SKM-1 (cell line): ENCODE measurements around the gene STARD8.
"Not testable (repeated sequence)": the region's sequence is repeated elsewhere in the genome, so short reads cannot be mapped to it uniquely, and the experiment has no call there.

ENCODE experiments used
- DNase-seq: peaks from one replicate; lab custom pipeline; 2025; ENCODE audit not compliant: unreplicated experiment; lab: John Stamatoyannopoulos, UW

The STARD8 gene, protein sequence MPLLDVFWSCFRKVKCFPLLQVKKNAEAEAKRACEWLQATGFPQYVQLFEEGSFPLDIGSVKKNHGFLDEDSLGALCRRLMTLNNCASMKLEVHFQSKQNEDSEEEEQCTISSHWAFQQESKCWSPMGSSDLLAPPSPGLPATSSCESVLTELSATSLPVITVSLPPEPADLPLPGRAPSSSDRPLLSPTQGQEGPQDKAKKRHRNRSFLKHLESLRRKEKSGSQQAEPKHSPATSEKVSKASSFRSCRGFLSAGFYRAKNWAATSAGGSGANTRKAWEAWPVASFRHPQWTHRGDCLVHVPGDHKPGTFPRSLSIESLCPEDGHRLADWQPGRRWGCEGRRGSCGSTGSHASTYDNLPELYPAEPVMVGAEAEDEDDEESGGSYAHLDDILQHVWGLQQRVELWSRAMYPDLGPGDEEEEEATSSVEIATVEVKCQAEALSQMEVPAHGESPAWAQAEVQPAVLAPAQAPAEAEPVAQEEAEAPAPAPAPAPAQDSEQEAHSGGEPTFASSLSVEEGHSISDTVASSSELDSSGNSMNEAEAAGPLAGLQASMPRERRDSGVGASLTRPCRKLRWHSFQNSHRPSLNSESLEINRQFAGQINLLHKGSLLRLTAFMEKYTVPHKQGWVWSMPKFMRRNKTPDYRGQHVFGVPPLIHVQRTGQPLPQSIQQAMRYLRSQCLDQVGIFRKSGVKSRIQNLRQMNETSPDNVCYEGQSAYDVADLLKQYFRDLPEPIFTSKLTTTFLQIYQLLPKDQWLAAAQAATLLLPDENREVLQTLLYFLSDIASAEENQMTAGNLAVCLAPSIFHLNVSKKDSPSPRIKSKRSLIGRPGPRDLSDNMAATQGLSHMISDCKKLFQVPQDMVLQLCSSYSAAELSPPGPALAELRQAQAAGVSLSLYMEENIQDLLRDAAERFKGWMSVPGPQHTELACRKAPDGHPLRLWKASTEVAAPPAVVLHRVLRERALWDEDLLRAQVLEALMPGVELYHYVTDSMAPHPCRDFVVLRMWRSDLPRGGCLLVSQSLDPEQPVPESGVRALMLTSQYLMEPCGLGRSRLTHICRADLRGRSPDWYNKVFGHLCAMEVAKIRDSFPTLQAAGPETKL

DNA sequence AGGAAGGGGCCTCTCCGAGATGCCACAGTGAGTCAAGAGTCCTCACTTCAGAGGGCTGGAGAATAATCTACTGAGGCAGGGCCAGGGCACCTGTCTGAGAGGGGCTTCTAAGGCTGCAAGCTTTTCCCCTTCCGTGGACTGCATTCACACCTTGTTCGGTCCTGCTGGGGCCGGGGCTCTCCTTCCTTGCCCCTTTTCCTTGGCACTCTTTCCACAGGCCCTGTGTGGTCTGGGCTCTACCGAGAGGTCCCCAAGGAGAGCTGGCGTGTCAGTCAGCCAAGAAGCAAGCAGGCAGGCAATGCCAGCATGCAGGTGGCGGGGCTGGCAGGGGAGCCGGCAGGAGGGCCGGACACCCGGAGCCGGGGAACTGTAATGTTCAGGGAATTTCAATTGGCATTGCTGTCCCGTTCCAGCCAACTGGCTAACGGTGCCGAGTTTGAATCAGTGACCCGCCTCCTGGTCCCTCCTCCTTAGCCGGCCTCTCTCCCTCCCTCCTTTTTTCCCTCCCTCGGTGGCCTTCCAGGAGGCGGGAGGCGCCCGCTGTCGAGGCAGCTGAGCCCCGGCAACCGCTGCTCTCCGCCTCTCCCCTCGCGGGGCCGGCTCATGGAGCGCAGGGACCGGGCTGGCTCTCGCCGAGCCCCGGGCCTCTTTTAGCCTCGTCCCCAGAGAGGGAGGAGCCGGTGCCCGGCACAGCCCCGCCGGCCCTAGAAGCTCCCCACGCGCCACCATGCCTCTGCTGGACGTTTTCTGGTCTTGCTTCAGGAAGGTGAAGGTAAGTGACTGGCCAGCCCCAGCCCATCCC is at the start of gene STARD8:
Gene STARD8 (plus strand): TSS at position 511 of the 802 bp plus-strand sequence. CDS start 217 bp downstream, at position 728.
- no peak for DNase-seq

DNA sequence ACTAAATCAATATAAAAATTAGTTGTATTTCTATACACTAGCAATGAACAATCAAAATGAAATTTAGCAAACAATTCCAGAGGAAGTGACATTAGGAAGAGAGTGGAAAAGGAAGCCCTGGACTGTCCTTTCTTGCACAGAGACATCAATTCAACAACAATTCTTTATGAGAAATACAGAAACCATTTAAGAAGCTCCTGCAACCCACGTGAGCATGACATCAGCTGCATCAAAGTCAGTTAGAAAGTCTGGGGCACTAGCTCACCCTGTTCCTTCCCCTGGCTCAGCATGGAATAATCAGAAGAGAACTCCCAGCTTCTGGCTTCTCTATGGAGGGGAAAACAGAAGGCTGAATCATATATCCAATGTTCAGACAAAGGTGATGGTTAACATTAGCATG is 48.6 kb upstream of the STARD8 start:
- no peak for DNase-seq

DNA sequence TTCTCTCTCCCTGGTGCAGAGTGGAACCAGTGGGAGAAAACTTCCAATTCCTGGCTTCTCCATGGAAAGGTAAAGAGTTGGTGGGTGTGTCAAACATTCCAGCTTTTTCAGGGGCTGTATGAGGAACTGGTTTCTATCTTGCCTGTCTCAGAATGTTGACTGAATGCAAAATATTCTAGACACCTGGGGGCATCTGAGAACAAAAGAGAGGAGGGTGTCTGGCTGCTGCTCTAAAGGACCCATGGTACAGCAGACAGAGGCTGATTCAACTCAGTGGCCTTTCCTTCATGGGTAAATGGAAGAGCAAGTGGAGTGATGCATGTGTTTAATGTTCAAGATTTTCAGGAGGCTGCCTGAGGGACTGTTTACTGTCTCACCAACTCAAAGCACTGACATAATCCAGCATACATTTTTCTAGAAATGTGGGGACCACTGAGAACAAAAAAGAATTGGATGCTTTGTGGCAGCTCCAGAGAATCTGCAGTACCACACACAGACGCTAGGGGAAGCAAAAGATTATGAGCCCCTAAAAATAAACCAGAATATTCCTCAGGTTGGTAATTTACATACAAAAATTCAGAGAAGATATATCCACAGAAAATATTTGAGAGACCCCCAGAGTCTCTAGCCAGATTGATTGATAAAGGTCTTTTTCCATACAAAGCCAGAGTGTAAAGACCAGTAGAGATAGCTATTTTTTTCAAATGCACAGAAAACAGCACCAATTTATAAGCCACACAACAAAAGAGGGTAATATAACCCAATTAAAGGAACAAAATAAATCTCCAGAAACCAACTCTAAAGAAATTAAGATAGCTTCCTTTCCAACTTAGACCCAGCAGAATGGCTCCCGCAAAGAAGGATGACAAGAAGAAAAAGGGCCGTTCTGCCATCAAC is 48.0 kb upstream of the STARD8 start:
- no peak for DNase-seq

DNA sequence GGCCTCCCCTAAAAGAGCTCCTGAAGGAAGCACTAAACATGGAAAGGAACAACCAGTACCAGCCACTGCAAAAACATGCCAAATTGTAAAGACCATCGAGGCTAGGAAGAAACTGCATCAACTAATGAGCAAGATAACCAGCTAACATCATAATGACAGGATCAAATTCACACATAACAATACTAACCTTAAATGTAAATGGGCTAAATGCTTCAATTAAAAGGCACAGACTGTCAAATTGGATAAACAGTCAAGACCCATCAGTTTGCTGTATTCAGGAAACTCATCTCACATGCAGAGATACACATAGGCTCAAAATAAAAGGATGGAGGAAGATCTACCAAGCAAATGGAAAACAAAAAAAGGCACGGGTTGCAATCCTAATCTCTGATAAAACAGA is 43.2 kb upstream of the STARD8 start:
- DNase-seq, result not testable (repeated sequence)

DNA sequence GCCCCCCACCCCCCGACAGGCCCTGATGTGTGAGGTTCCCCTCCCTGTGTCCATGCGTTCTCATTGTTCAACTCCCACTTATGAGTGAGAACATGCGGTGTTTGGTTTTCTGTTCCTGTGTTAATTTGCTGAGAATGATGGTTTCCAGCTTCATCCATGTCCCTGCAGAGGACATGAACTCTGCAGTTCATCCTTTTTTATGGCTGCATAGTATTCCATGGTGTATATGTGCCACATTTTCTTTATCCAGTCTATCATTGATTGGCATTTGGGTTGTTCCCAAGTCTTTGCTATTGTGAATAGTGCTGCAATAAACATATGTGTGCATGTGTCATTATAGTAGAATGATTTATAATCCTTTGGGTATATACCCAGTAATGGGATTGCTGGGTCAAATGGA is 32.7 kb upstream of the STARD8 start:
- not testable (repeated sequence) for DNase-seq

DNA sequence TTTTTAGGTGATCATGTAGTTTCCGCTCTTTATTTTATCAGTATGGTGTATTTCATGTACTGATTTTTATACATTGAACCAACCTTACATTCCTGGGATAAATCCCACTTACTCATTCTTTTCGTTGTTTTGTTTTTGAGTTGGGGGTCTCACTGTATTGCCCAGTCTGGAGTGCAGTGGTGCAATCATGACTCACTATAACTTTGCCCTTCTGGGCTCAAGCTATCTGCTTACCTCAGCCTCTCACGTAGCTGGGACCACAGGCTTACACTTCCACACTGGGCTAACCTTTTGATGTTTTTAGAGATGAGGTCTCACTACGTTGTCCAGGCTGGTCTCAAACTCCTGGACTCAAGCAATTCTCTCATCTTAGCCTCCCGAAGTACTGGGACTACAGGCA is 19.5 kb upstream of the STARD8 start:
- DNase-seq, result no peak

DNA sequence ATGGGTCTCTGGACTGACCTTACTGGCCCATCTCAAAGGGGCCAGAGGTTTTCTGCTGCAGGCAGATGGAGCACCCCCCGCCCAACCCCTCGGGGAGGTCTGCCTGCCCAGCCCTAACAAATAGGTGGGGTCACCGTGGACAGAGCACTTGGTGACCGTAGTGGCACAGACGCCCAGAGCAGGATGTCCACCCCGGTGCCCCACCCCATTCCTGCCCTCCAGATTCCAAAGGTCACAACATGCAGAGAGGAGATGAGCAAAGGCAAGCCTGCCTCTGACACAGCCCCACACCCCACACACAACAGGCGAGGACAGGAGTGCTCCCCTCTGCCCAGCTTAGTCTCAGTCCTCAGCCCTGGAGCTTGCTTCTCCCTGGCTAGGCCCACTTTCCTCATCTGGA is 17.5 kb upstream of the STARD8 start:
- DNase-seq, result not testable (repeated sequence)

DNA sequence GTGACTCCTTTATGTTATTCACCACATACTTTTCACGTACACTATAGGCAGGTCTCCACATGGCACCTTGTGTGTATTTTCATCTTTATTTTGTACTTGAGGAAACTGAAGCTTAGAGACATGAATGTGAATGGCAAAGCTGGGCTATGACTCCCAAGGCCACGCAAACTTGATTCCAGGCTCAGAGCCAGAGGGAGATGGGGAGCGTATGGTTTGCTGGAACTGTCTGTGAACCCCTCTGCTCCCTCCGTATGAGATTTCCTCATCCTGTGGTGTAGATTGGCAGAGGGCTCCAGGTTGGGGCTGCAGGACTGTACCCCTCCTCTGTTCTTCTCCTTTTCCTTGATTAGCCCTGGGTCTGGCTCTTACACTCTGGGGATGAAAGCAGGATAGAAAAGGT is 16.1 kb upstream of the STARD8 start:
- DNase-seq, result no peak

DNA sequence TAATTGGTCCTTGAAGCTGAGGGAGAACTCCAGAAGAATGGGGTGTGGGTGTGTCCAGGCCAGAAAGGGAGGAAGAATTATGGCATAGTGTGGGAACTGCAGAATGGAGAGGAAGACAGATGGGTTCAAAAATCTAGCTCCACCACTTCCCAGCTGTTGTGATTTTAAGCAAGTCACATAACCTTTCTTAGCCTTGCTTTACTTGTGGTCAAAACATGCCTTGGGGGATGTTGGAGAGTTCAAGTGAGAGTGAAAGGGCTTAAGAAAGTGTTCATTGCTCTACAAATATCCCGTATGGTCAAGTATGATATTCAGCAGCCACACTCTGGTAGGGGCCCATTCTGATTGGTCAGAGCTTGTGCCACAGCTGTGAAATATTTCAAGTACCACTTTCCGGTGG is 15.0 kb upstream of the STARD8 start:
- no peak for DNase-seq

DNA sequence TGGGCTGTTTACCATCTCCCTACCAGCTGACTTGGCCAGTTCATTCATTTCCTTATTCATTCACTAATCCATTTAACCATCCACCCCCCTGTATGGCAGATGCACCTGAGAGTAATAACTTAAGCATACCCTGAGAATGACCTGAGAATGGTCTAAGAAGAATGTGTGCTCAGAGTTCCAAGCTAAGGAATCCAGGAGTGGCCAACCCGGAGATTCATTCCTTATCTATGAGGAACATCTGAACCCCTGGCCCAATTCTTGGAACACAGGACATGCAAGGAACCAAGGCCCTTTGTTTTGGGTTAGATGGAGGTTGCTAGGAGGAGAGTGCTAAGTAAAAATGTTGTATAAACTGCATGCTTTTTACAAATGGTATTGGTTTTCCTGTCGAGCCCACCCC is 13.5 kb upstream of the STARD8 start:
- no peak for DNase-seq

DNA sequence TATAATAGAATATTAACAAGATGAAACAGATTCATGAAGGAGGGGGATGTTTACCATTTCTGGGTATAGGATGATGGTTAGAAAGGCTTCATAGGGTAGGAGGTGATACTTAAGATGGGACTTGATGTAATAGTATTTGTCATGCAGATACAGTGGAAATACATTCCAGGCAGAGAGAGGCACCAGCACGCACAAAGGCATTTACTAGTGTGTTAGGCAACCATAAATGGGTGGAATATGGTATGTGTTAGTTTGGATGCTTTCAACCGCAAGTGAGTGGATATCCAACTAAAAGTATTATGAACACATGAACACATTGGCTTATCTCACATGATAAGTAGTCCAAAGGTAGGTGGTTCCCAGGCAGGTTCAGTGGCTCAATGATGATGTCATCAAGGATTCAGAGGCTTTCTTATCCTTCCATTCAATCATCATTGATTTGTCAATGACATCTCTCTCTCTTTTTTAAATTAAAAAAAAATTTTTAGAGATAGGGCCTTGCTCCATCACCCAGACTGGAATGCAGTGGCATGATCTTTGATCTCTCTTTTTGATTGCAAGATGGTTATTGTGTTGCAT is 12.7 kb upstream of the STARD8 start:
- DNase-seq, result no peak

DNA sequence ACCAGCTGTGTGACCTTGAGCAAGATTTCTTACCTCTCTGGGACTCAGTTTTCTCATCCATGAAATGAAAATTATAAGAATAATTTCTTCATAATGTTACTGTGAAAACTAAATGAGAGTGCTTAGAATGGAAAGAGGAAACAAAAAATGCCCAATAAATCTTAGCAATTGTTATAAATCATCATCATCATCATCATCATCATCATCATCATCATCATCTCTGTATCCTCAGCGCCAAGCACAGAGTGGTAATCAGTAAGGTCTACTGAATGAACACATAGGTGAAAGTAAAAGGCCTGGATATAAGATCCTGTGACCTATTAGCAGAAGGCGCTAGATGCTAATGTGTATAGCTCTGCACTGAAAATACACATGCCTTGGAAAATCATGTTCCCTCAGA is 6.8 kb upstream of the STARD8 start:
- no peak for DNase-seq

DNA sequence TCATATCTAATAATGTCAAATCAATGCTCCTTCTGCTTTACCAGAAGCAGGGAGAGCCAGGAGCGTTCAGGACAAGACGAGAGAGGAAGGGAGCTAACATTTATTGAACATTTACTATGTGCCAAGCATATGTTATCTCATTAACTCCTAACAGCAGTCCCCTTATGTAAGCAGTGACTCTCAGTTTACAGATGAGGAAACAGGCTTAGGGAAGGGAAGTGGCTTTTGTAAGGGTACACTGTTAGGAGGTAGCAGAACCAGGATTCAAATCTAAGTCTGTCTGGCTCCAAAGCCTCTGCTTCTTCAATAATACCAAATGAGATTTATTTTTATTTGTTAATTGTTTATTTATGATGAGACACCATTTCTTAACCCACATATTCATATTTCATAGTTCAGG is 2.6 kb upstream of the STARD8 start:
- peak; percentile 17 for DNase-seq

DNA sequence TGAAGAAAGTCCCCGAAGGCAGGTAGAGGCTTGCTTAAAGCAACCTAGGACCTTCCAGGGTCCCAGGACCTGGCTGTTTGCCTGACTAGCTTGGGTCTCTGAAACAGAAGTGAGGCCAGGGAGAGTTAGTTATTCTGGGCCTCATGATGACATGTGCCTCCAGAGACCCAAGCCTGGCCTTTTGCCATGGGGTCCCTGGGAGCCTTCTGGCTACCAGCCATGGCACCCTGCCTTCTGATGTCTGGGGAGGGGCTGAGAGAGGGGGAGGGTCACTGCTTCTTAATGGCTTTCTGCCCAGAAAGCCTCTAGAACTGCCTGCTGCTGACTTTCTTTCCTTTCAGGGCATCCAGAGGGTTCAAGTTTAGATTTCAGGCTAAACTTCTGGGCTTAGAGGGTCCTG is 1.0 kb upstream of the STARD8 start:
- no peak for DNase-seq

DNA sequence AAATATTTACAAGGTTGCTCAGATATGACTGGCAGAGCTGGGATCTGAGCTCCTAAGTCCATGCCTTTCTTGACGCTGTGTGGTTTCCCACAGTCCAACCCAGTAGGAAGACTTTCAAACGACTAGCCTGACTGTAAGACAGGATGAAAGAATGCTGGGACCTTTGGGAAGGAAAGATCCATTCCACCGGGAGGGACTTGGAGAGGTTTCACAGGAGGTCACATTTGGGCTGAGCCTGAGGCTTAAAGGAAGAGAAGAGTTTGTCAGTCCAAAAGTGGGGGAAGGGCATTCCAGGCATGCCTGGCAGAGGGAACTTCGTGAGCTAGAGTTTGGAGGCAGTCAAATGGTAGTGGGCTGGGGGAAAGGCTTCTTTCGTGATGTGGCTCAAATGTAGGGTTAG is 1.5 kb downstream of the STARD8 start:
- no peak for DNase-seq

DNA sequence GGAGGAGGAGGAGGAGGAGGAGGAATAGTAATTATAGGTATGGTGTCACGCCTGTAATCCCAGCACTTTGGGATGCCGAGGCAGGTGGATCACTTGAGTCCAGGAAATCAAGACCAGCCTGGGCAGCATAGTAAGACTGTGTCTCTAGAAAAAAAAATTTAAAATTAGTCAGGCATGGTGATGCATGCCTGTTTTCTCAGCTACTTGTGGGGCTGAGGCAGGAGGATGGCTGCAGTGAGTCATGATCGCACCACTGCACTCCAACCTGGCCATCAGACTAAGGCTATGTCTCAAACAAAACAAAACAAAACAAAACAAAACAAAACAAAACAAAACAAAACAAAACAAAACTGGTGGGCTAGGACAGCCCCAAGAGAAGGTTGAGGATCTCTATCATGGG is 3.0 kb downstream of the STARD8 start:
- DNase-seq, result no peak

DNA sequence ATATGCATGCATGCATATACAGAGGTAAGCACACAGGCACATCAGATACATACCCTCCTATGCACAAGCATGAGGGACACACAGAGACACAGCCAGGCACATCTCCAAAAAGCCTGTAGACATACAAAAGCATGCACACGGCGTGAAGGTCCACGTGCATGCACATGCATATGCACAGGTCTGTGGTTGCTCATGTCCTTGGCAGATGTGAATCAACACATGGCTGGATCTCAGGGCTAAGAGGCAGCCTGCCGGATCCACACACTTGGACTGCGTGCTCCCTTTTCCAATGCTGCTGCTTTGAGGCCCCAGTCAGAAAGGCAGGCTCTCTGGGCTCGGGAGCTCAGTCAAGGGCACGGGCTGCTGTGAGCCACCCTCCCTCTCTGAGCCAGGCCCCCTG is 3.6 kb downstream of the STARD8 start:
- DNase-seq, result no peak

DNA sequence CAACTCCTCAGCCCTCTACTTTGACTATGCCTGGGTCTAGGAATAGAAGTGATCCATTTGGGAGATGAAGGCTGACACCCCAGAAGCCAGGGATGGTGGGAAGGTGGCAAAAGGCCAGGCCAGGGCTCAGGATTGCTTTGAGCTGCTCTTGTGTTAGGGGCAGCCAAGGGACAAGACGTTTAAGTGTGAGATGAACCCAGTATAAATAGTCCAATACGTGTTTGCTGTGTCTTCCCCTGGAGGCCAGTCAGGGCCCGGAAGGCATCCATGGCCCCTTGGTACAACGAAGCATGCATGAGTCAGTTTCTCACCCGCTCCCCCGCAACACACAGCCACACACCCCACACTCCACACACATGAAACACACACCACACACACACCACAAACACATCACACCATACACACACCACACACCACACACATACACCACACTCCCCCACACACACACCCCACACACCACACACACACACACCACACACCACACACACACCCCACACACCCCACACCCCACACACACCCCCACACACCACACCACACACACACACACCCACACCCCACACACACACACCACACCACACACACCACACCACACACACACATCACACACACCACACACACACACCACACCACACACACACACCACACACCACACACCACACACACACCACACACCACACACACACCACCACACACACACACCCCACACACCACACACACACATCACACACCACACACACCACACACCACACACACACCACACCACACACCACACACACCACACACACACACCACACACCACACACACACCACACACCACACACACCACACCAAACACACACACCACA is 5.1 kb downstream of the STARD8 start:
- no peak for DNase-seq

DNA sequence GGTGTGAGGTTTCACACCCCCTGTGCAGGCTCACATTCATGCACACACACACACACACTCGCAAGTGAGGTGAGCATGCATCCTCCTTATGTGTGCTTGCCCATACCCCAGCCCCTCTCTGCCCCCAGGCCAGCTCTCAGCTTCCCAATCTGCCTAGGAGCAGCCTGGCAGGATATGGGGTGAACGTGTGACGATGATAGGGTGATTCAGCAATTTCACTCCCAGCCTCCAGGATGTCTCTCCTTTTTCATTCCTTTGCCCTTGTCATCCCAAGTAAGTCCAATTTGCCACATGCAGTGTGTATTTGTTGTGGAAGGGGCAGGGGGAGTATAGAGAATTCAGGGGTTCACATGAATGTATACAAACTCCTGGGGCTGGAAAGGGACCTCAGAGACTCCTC is 7.2 kb downstream of the STARD8 start:
- DNase-seq, result no peak
